Measurements from ENCODE around the gene TFF1.

TFF1 gene

GRCh38 chr21:42398436-42399028 lies 32.2 kb upstream of the TFF1 start:
- no peak for DNase-seq (ENCODE audit: low read depth in 2 of 2, low spot score in 1 of 2)

- no peak for DNase-seq (ENCODE audit: low read depth in 2 of 2, low spot score in 1 of 2)
Observed at GRCh38 chr21:42397746-42398394, 31.5 kb upstream of the TFF1 start.

- DNase-seq (ENCODE audit: low read depth in 2 of 2, low spot score in 1 of 2), result no peak
Observed at GRCh38 chr21:42396799-42397745, 30.7 kb upstream of the TFF1 start.

GRCh38 chr21:42395905-42396651 lies 29.7 kb upstream of the TFF1 start, which contains the start of gene TMPRSS3:
TMPRSS3 (minus strand) TSS chr21:42396052; CDS start chr21:42395417, 635 bp downstream.
- DNase-seq (ENCODE audit: low read depth in 2 of 2, low spot score in 1 of 2), result no peak

GRCh38 chr21:42395302-42395701 lies 29.0 kb upstream of the TFF1 start:
- DNase-seq (ENCODE audit: low read depth in 2 of 2, low spot score in 1 of 2), result no peak

GRCh38 chr21:42393443-42393950 lies 27.2 kb upstream of the TFF1 start:
- DNase-seq (ENCODE audit: low read depth in 2 of 2, low spot score in 1 of 2), result no peak

GRCh38 chr21:42392731-42393442 lies 26.6 kb upstream of the TFF1 start:
- DNase-seq (ENCODE audit: low read depth in 2 of 2, low spot score in 1 of 2), result no peak

GRCh38 chr21:42391297-42391696 lies 25.0 kb upstream of the TFF1 start:
- DNase-seq (ENCODE audit: low read depth in 2 of 2, low spot score in 1 of 2), result no peak

- DNase-seq (ENCODE audit: low read depth in 2 of 2, low spot score in 1 of 2), result no peak
Observed at GRCh38 chr21:42390696-42391095, 24.4 kb upstream of the TFF1 start.

- DNase-seq (ENCODE audit: low read depth in 2 of 2, low spot score in 1 of 2), result no peak
Observed at GRCh38 chr21:42390193-42390592, 23.9 kb upstream of the TFF1 start.

GRCh38 chr21:42389449-42389835 lies 23.1 kb upstream of the TFF1 start:
- no peak for DNase-seq (ENCODE audit: low read depth in 2 of 2, low spot score in 1 of 2)

- DNase-seq (ENCODE audit: low read depth in 2 of 2, low spot score in 1 of 2), result no peak
Observed at GRCh38 chr21:42388740-42389448, 22.6 kb upstream of the TFF1 start.

- no peak for DNase-seq (ENCODE audit: low read depth in 2 of 2, low spot score in 1 of 2)
Observed at GRCh38 chr21:42387843-42388340, 21.6 kb upstream of the TFF1 start.

- DNase-seq (ENCODE audit: low read depth in 2 of 2, low spot score in 1 of 2), result no peak
Observed at GRCh38 chr21:42387164-42387563, 20.8 kb upstream of the TFF1 start.

- DNase-seq (ENCODE audit: low read depth in 2 of 2, low spot score in 1 of 2), result no peak
Observed at GRCh38 chr21:42386034-42386591, 19.8 kb upstream of the TFF1 start.

- no peak for DNase-seq (ENCODE audit: low read depth in 2 of 2, low spot score in 1 of 2)
Observed at GRCh38 chr21:42385619-42386018, 19.3 kb upstream of the TFF1 start.

GRCh38 chr21:42384989-42385388 lies 18.7 kb upstream of the TFF1 start:
- no peak for DNase-seq (ENCODE audit: low read depth in 2 of 2, low spot score in 1 of 2)

GRCh38 chr21:42384156-42384945 lies 18.0 kb upstream of the TFF1 start:
- no peak for DNase-seq (ENCODE audit: low read depth in 2 of 2, low spot score in 1 of 2)

Data from stimulated activated CD8-positive, alpha-beta memory T cell treated with anti-CD3 and anti-CD28 coated beads, Interleukin-4, amount 100 ng/mL, for 4 hours (primary cell).